HT-29 (cell line): Measurements from ENCODE around the gene ZNF425. TPM values are rescaled to one million over a fixed set of nuclear protein-coding genes. Genes with fewer than 3 reads are reported as not detected.
"Not testable (repeated sequence)": the region's sequence is repeated elsewhere in the genome, so short reads cannot be mapped to it uniquely, and the experiment has no call there.

ENCODE experiments used
- DNase-seq: peaks from one replicate; pipeline ENCODE4 v3.0.0-alpha.2; 2015; ENCODE audit warnings: low spot score
- total RNA-seq: library from RNA; depleted of rRNA; stranded (reverse); fragments of >200 nt; shearing (Covaris generic); gene quantifications from 2 replicates; pipeline ENCODE4 v1.2.3, GENCODE V29; 2014; rRNA removed

Gene ZNF425
- total RNA-seq: 0.39 and 1.2 TPM in 2 replicates

GRCh38 chr7:149125863-149126661, at the start of gene ZNF425:
ZNF425 (minus strand) TSS chr7:149126324; CDS start chr7:149126213, 111 bp downstream.
- DNase-seq: peak; percentile 100

- DNase-seq: no peak
Measured at GRCh38 chr7:149175150-149175549, 49.0 kb upstream of the ZNF425 start.

- DNase-seq: no peak
Measured at GRCh38 chr7:149172534-149172920, 46.4 kb upstream of the ZNF425 start.

- DNase-seq: no peak
Measured at GRCh38 chr7:149171892-149172533, 45.9 kb upstream of the ZNF425 start.

GRCh38 chr7:149166630-149167352, 40.7 kb upstream of the ZNF425 start:
- DNase-seq: no peak

GRCh38 chr7:149166142-149166541, 40.0 kb upstream of the ZNF425 start:
- no peak for DNase-seq

GRCh38 chr7:149161241-149161848, 35.2 kb upstream of the ZNF425 start:
- DNase-seq: no peak

GRCh38 chr7:149156898-149157297, 30.8 kb upstream of the ZNF425 start:
- DNase-seq: no peak

- DNase-seq: no peak
Measured at GRCh38 chr7:149154056-149154455, 27.9 kb upstream of the ZNF425 start.

GRCh38 chr7:149153346-149153745, 27.2 kb upstream of the ZNF425 start:
- DNase-seq: no peak

- DNase-seq: no peak
Measured at GRCh38 chr7:149150981-149151380, 24.9 kb upstream of the ZNF425 start.

- peak; percentile 60 for DNase-seq
Measured at GRCh38 chr7:149147752-149148653, 21.9 kb upstream of the ZNF425 start.

GRCh38 chr7:149147072-149147751, 21.1 kb upstream of the ZNF425 start, which contains the start of gene ZNF398:
ZNF398 (plus strand) TSS chr7:149147453; CDS start chr7:149147743, 290 bp downstream.
- peak; percentile 89 for DNase-seq

- DNase-seq: peak; percentile 96
Measured at GRCh38 chr7:149145031-149145845, 19.1 kb upstream of the ZNF425 start.

- not testable (repeated sequence) for DNase-seq
Measured at GRCh38 chr7:149144436-149144922, 18.4 kb upstream of the ZNF425 start.

GRCh38 chr7:149141893-149142292, 15.8 kb upstream of the ZNF425 start:
- no peak for DNase-seq

GRCh38 chr7:149140831-149141230, 14.7 kb upstream of the ZNF425 start:
- DNase-seq: no peak

- no peak for DNase-seq
Measured at GRCh38 chr7:149136118-149136517, 10.0 kb upstream of the ZNF425 start.
